WI38 (cell line): ENCODE measurements around the gene KANSL3.

ENCODE experiments used
- H3K4me3 ChIP-seq: 2 replicates; pipeline ENCODE4 v1.5.1; 2011; ENCODE audit warnings: low read depth, mild to moderate bottlenecking, control low read depth, low read length
- TF ChIP-seq, protein P1 (sequence below): IDR thresholded peaks from 2 replicates; pipeline ENCODE4 v1.5.1; 2012; ENCODE audit warnings: low read depth, mild to moderate bottlenecking, control low read depth, low read length

The KANSL3 gene

DNA sequence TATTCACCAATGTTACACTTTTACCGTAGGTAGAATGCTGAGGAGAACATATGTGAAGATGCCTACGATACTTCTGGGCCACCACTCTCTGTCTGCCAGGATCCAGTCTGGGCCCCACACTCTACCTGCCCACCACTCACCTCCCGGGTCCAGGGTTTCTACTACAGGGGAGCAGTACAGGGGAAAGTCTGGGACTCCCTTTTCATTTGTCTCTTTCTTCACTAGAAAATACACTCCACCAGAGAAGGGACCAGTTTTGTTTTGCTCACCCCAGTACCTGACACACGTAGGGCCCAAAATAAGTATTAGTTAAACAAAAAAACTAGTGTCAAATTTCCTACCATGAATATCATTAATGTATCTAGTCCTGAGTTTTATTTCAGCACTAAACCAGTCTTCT, 21.1 kb downstream of the KANSL3 start:
- TF ChIP-seq, protein P1, sequence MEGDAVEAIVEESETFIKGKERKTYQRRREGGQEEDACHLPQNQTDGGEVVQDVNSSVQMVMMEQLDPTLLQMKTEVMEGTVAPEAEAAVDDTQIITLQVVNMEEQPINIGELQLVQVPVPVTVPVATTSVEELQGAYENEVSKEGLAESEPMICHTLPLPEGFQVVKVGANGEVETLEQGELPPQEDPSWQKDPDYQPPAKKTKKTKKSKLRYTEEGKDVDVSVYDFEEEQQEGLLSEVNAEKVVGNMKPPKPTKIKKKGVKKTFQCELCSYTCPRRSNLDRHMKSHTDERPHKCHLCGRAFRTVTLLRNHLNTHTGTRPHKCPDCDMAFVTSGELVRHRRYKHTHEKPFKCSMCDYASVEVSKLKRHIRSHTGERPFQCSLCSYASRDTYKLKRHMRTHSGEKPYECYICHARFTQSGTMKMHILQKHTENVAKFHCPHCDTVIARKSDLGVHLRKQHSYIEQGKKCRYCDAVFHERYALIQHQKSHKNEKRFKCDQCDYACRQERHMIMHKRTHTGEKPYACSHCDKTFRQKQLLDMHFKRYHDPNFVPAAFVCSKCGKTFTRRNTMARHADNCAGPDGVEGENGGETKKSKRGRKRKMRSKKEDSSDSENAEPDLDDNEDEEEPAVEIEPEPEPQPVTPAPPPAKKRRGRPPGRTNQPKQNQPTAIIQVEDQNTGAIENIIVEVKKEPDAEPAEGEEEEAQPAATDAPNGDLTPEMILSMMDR, result no peak
- H3K4me3 ChIP-seq, result no peak overlapping the region

DNA sequence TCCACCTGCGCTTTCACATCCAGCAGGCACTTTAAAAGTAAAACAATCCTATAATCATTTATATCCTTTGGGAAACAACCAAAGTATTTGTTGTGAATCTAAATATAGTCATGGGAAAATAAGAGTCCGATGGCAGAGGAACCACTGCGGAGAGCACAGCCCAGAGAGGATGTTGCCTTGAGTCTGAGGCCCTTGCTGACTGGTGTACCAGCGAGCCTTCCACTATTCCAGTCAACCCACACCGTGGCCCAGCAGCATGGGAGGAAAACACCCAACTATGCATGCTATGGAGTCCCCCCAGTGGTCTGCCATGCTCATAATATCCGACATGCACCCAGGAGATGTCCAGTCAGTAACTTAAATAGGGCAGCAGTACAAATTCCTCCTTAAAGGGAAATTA, 21.6 kb downstream of the KANSL3 start:
- TF ChIP-seq, protein P1, result no peak
- no peak overlapping the region for H3K4me3 ChIP-seq

DNA sequence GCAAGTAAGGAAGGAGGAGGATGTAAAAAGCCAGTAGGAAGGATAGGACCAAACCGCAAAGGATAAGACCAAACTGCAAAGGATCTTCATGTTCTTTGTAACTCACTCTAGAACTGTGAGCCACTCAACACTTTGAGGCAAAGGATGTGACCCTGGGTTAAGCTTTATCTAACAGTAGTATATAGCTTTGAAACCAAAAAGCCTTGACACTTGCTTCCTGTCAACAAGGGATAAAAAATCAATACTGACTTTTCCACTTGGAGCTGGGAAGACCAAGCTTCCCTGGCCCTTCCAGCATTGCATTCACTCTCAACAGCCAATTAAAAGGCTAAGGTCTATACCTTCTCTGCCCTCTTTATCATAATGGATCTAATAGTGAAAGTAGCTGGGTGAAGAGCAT, 22.0 kb downstream of the KANSL3 start:
- TF ChIP-seq, protein P1, result no peak
- no peak overlapping the region for H3K4me3 ChIP-seq

DNA sequence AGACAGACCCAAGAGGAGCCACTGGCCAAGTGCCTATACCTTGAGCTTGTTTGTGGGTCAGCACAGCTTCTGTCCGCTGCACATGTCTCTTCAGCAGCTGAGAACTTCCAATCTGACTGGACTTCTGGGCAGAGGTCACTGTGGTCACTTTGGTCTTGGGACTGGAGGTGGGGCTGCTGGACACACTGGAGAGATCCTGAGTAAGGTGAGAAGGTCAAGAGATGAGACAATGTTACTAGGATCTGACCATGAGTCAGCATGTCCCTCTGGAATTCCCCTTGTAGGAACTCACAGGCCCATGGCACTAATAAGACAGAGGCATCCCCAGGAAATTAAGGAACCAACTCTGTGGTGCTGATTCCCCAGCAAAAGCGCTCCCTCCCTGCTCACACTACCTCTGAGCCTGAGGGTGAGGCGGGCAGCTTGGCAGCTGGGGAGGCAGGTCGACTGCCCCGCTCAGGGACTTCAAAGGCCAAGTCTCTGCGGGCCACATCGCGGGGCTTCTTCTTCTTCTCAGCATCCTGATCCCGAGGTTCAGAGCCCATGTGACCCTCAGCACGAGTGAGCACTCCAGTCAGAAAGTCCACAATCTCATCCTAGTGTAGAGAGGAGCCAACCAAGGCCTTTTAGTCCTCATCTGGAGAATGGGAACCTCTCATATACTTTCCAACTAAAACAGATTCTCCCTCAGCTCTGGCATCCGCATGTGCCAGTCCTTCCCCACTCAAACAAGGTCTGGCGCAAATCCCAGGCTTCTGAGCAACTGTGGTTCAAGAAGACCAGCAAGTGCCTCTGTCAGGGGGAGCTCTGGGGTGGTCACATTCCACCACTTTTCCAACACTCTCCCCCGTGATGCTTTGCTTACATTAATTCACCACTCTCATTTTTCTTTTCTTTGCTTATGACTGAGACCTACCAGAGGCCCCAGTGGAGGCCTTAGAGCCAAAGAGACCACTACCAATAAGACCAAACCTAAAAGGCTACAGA, 29.4 kb downstream of the KANSL3 start:
- TF ChIP-seq, protein P1, result no peak
- no peak overlapping the region for H3K4me3 ChIP-seq

- no peak overlapping the region for H3K4me3 ChIP-seq
- TF ChIP-seq, protein P1, result 0 out of 2 replicates have a peak, but pooled peaks have one; percentile 2
Observed at GRCh38 chr2:96604104-96604503, 34.0 kb downstream of the KANSL3 start.

DNA sequence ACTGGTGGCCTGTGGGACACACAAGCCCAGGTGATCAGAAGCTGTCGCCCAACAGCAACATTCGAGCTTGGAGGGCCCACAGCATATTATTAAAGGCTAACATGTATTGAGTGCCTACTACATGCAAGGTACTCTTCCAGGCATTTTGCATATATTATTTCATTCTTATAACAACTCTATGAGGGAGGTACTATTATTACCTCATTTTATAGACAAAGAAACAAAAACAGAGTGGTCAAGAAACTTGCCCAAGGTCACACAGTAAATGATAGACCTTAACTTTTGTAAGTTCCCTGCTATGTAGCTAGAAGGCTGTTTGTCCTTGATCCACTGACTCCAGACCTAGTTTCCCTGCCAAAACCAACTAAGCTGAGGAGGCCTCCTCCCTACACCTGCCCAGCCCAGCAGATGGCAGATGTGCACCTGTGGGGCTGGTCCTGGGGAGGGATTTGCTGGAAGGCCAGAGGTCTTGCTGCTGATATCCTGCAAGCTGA, 35.7 kb downstream of the KANSL3 start:
- TF ChIP-seq, protein P1, result no peak

More for the DNA sequence above, 35.7 kb downstream of the KANSL3 start:
- no peak overlapping the region for H3K4me3 ChIP-seq
